Stimulated activated CD4-positive, alpha-beta T cell treated with anti-CD3 and anti-CD28 coated beads, Interleukin-12 subunit alpha, Interleukin-12 subunit beta, amount 100 ng/mL, for 4 hours (primary cell): ENCODE results near the gene TTI1.
"Not testable (repeated sequence)": the region's sequence is repeated elsewhere in the genome, so short reads cannot be mapped to it uniquely, and the experiment has no call there.

Experiments used
- DNase-seq: peaks from one replicate; pipeline ENCODE4 v3.0.0-alpha.2; 2020

The TTI1 gene

GRCh38 chr20:37986873-37987601 is 46.2 kb downstream of the TTI1 start:
- DNase-seq: no peak

GRCh38 chr20:37986044-37986858 is 47.0 kb downstream of the TTI1 start:
- no peak for DNase-seq

GRCh38 chr20:37984018-37984785 is 49.1 kb downstream of the TTI1 start:
- DNase-seq: no peak

- no peak for DNase-seq
Measured at GRCh38 chr20:37983286-37983685, 50.0 kb downstream of the TTI1 start.

GRCh38 chr20:37981568-37981967 is 51.7 kb downstream of the TTI1 start:
- no peak for DNase-seq

GRCh38 chr20:37980876-37981275 is 52.4 kb downstream of the TTI1 start:
- DNase-seq: no peak

- no peak for DNase-seq
Measured at GRCh38 chr20:37980383-37980782, 52.9 kb downstream of the TTI1 start.

GRCh38 chr20:37979021-37979985 is 54.0 kb downstream of the TTI1 start:
- no peak for DNase-seq

GRCh38 chr20:37977786-37978185 is 55.5 kb downstream of the TTI1 start:
- no peak for DNase-seq

- no peak for DNase-seq
Measured at GRCh38 chr20:37977338-37977737, 55.9 kb downstream of the TTI1 start.

GRCh38 chr20:37976887-37977286 is 56.4 kb downstream of the TTI1 start:
- DNase-seq: no peak

- DNase-seq: no peak
Measured at GRCh38 chr20:37973059-37973910, 60.0 kb downstream of the TTI1 start.

GRCh38 chr20:37972256-37973058 is 60.8 kb downstream of the TTI1 start:
- no peak for DNase-seq

GRCh38 chr20:37971561-37972127 is 61.6 kb downstream of the TTI1 start:
- DNase-seq: no peak

- no peak for DNase-seq
Measured at GRCh38 chr20:37970856-37971245, 62.4 kb downstream of the TTI1 start.

GRCh38 chr20:37969949-37970855 is 63.1 kb downstream of the TTI1 start:
- DNase-seq: no peak

GRCh38 chr20:37968841-37969401 is 64.3 kb downstream of the TTI1 start:
- no peak for DNase-seq

GRCh38 chr20:37963483-37963882 is 69.8 kb downstream of the TTI1 start:
- DNase-seq: not testable (repeated sequence)

GRCh38 chr20:37961066-37961465 is 72.2 kb downstream of the TTI1 start:
- DNase-seq: no peak
